ENCODE data around the gene MGMT.

GRCh38 chr10:129761981-129762956 is 295.2 kb downstream of the MGMT start:
- TF ChIP-seq POLR2A (IDR thresholded peaks at IDR 0.05; ENCODE audit: low read length) (no peak), GATA1 (IDR thresholded peaks at IDR 0.05; ENCODE audit: low read depth, low read length) (no peak)

All from erythroblast (primary cell).